PC-9 (cell line): ENCODE data around the gene MYO5B. TPM values are rescaled to one million over a fixed set of nuclear protein-coding genes. Genes with fewer than 3 reads are reported as not detected.

Source experiments
- BruUV-seq: library from RNA; stranded (reverse); fragments of 400-500 nt; replicated peaks from 2 replicates; lab custom pipeline; 2021; lab: Mats Ljungman, UMichigan
- CTCF ChIA-PET: fragments of 300-600 bp; sonication (Branson Sonifier 250); formaldehyde crosslinking; loops from one replicate; lab custom pipeline; 2022; ENCODE audit warnings: antibody characterized with exemption; lab: Charles Lee
- POLR2A ChIA-PET: fragments of 300-600 bp; sonication (Branson Sonifier 250); formaldehyde crosslinking; loops from one replicate; lab custom pipeline; 2022; ENCODE audit warnings: antibody characterized with exemption; ENCODE audit not compliant: unreplicated experiment; lab: Charles Lee
- DNase-seq, 2 experiments: peaks; one replicate each; pipeline versions ENCODE4 v3.0.0 to v3.0.0-alpha.2; 2015 to 2022; ENCODE audit warnings: mixed read lengths in 1 of 2
- H2AFZ ChIP-seq: fragments of 200-600 bp; sonication (generic); 2 replicates; pipeline ENCODE4 v1.8.1; 2017; ENCODE audit warnings: antibody characterized with exemption
- H3F3A ChIP-seq: fragments of 200-600 bp; sonication (generic); 2 replicates; pipeline ENCODE4 v1.8.1; 2017; ENCODE audit warnings: antibody characterized with exemption, mild to moderate bottlenecking, low read depth; ENCODE audit not compliant: insufficient read depth
- H3K27ac ChIP-seq: fragments of 200-600 bp; sonication (generic); 2 replicates; pipeline ENCODE4 v1.6.1; 2016; ENCODE audit warnings: mixed run types
- H3K27me3 ChIP-seq: fragments of 200-600 bp; sonication (generic); 2 replicates; pipeline ENCODE4 v1.6.1; 2016; ENCODE audit warnings: low read depth, mixed run types; ENCODE audit not compliant: insufficient read depth
- H3K36me3 ChIP-seq: fragments of 200-600 bp; sonication (generic); 2 replicates; pipeline ENCODE4 v1.6.1; 2016; ENCODE audit warnings: low read depth, mixed run types
- H3K4me1 ChIP-seq: fragments of 200-600 bp; sonication (generic); replicated peaks from 2 replicates; pipeline ENCODE4 v1.6.1; 2016; ENCODE audit warnings: mixed run types; ENCODE audit not compliant: insufficient read depth
- H3K4me2 ChIP-seq: fragments of 200-600 bp; sonication (generic); 2 replicates; pipeline ENCODE4 v1.6.1; 2017; ENCODE audit warnings: mixed run types
- H3K4me3 ChIP-seq: fragments of 200-600 bp; sonication (generic); 2 replicates; pipeline ENCODE4 v1.6.1; 2016; ENCODE audit warnings: mixed run types
- H3K79me2 ChIP-seq: fragments of 200-600 bp; sonication (generic); 2 replicates; pipeline ENCODE4 v1.6.1; 2017; ENCODE audit warnings: low read depth, mixed run types
- H3K9me2 ChIP-seq: fragments of 200-600 bp; sonication (generic); 2 replicates; pipeline ENCODE4 v1.8.1; 2017; ENCODE audit warnings: mild to moderate bottlenecking; ENCODE audit not compliant: insufficient read depth
- H3K9me3 ChIP-seq: fragments of 200-600 bp; sonication (generic); 2 replicates; pipeline ENCODE4 v1.8.1; 2016; ENCODE audit warnings: low read depth; ENCODE audit not compliant: insufficient read depth
- H4K20me1 ChIP-seq: fragments of 200-600 bp; sonication (generic); 2 replicates; pipeline ENCODE4 v1.8.1; 2017; ENCODE audit not compliant: insufficient read depth
- EZH2 ChIP-seq: fragments of 200-600 bp; sonication (generic); IDR thresholded peaks from 2 replicates; pipeline ENCODE4 v1.8.0; 2017; ENCODE audit warnings: antibody characterized with exemption, low read depth
- intact Hi-C: fragments of 100-400 bp; cut with micrococcal nuclease; formaldehyde crosslinking; loops from one replicate; pipeline ENCODE4 v1.10.0; 2022; ENCODE audit not compliant: unreplicated experiment
- total RNA-seq: library from RNA; stranded (reverse); gene quantifications from 2 replicates; pipeline ENCODE4 v1.2.3, GENCODE V29; 2021
- TF ChIP-seq, protein P1 (sequence below): fragments of 200-600 bp; sonication (generic); conservative IDR thresholded peaks from 2 replicates; pipeline ENCODE4 v1.6.1; 2017; ENCODE audit warnings: mixed run types, antibody characterized with exemption, mild to moderate bottlenecking, moderate library complexity

Gene MYO5B
- total RNA-seq, 1 experiment from 2014 or later, result 25.4 TPM

DNA sequence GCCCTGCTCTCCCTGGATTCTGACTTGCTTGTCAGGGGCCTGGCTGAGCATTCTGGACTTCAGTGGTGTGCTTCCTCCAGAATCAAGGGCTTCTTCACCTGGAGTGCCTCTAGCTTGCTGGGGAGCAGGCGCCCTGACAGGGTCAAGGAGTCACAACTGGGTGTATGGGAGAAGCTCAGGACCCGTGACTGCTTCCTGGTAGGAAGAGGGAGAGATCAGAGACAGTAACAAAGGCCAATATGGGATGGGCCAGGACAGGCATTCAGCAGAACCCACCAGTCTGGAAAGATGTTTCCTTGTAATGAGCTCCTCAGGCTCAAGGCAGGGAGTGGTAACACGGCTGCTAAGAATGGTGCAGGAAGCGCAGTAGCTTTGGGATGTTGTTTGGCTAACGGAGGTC, 277.2 kb downstream of the MYO5B start:
- CTCF ChIA-PET, result interaction anchor here (0.7 kb wide), 1 partner anchor 493 kb away, joined by 3 read pairs; no protein-coding TSS in a partner anchor
- no peaks in the 10 kb centered on the region for H3K36me3 ChIP-seq

GRCh38 chr18:49915352-49915751, 279.6 kb downstream of the MYO5B start:
- intact Hi-C loops, result no loop called here
- Histone ChIP-seq H3K36me3 (no peaks in the 10 kb centered on the region), H3K9me3 (no peaks in the 10 kb centered on the region), H3K4me3 (no peak overlapping the region), H3K4me1 (no peaks in the 10 kb centered on the region), H3K4me2 (no peak overlapping the region), H2AFZ (no peak overlapping the region), H3K27ac (no peak overlapping the region), H4K20me1 (no peaks in the 10 kb centered on the region), H3K79me2 (no peaks in the 10 kb centered on the region), H3K9me2 (no peaks in the 10 kb centered on the region), H3K27me3 (no peaks in the 10 kb centered on the region), H3F3A (no peaks in the 10 kb centered on the region)
- DNase-seq, result no peak
- POLR2A ChIA-PET, result interaction anchor here (0.6 to 0.7 kb wide), 2 partner anchors 33 to 287 kb away, joined by 5 to 9 read pairs; no protein-coding TSS in a partner anchor
- no TSS peak for BruUV-seq
- CTCF ChIA-PET, result no interaction called here
- TF ChIP-seq, protein P1, sequence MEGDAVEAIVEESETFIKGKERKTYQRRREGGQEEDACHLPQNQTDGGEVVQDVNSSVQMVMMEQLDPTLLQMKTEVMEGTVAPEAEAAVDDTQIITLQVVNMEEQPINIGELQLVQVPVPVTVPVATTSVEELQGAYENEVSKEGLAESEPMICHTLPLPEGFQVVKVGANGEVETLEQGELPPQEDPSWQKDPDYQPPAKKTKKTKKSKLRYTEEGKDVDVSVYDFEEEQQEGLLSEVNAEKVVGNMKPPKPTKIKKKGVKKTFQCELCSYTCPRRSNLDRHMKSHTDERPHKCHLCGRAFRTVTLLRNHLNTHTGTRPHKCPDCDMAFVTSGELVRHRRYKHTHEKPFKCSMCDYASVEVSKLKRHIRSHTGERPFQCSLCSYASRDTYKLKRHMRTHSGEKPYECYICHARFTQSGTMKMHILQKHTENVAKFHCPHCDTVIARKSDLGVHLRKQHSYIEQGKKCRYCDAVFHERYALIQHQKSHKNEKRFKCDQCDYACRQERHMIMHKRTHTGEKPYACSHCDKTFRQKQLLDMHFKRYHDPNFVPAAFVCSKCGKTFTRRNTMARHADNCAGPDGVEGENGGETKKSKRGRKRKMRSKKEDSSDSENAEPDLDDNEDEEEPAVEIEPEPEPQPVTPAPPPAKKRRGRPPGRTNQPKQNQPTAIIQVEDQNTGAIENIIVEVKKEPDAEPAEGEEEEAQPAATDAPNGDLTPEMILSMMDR, result no peak
- TF ChIP-seq EZH2, result no peak

More for the DNA sequence above, 277.2 kb downstream of the MYO5B start:
- Histone ChIP-seq H4K20me1 (no peaks in the 10 kb centered on the region), H3F3A (no peaks in the 10 kb centered on the region), H3K79me2 (no peaks in the 10 kb centered on the region), H3K27ac (no peak overlapping the region), H3K9me3 (no peaks in the 10 kb centered on the region), H3K4me3 (no peak overlapping the region), H3K4me1 (no peaks in the 10 kb centered on the region), H3K9me2 (no peaks in the 10 kb centered on the region), H2AFZ (no peak overlapping the region), H3K4me2 (no peak overlapping the region), H3K27me3 (no peaks in the 10 kb centered on the region)
- TF ChIP-seq, protein P1, result no peak
- no peak for TF ChIP-seq EZH2
- intact Hi-C loops, result no loop called here
- BruUV-seq, result no TSS peak
- no peak for DNase-seq
- POLR2A ChIA-PET, result no interaction called here

- no peaks in the 10 kb centered on the region for H4K20me1 ChIP-seq
- no peaks in the 10 kb centered on the region for H3K79me2 ChIP-seq
- no peak overlapping the region for H3K4me3 ChIP-seq
- intact Hi-C loops, result no loop called here
- H3K27me3 ChIP-seq, result no peaks in the 10 kb centered on the region
- no peaks in the 10 kb centered on the region for H3F3A ChIP-seq
- no peaks in the 10 kb centered on the region for H3K4me1 ChIP-seq
- CTCF ChIA-PET, result no interaction called here
- H2AFZ ChIP-seq, result no peak overlapping the region
- no peaks in the 10 kb centered on the region for H3K9me2 ChIP-seq
- no peak overlapping the region for H3K27ac ChIP-seq
- no peak for TF ChIP-seq EZH2
- TF ChIP-seq, protein P1, result no peak
- no peak overlapping the region for H3K4me2 ChIP-seq
- H3K9me3 ChIP-seq, result no peaks in the 10 kb centered on the region
- DNase-seq, result no peak
- BruUV-seq, result no TSS peak
- H3K36me3 ChIP-seq, result no peaks in the 10 kb centered on the region
- POLR2A ChIA-PET, result no interaction called here
Observed at GRCh38 chr18:49913221-49913620, 281.7 kb downstream of the MYO5B start.
